Medulla oblongata (tissue), 1 donor: ENCODE results near the gene FADD.

Source experiments
- DNase-seq: peaks from one replicate; pipeline ENCODE4 v3.0.0-alpha.2; 2015; ENCODE audit errors: extremely low spot score

The FADD gene

GRCh38 chr11:70233511-70233934, 30.4 kb downstream of the FADD start:
- no peak for DNase-seq

GRCh38 chr11:70233962-70234361, 30.9 kb downstream of the FADD start:
- DNase-seq = no peak

GRCh38 chr11:70240337-70240736, 37.2 kb downstream of the FADD start:
- DNase-seq = no peak

DNA sequence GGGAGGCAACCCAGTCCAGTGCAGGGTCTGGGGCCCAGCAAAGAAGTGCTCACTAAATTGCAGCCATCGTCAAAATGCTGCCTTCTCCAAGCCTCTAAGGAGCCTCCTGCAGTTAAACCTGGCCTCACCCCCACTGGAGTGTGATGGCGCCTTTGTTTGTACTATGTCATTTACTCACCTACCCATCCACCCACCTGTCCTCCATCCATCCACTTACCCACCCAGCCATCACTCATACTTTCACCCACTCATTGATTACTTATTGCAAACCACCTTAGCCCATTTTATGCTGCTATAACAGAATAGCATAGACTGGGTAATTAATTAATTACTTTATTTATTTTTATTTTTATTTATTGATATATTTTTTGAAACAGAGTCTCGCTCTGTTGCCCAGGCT, 38.6 kb downstream of the FADD start:
- no peak for DNase-seq

DNA sequence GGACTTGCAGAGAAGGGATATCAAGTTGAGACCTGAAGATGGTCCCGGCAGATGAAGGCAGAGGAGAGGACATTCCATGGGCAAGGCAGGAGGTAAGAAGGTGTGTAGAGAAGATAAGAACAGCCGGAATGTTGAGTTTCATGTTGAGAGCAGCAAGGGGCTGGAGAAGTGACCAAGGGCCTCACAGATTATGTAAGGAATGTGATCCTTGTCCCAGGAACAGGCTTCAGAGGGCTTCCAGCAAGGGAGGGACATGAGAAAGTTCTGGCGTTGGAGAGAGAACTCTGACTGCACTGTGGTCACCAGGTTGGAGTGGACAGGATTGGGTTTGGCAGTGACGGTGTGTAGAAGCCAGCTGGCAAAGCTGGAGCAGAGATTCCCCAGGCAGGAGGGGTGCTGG, 39.8 kb downstream of the FADD start:
- DNase-seq = no peak

GRCh38 chr11:70243912-70244652, 41.0 kb downstream of the FADD start:
- DNase-seq = no peak

GRCh38 chr11:70244698-70245097, 41.6 kb downstream of the FADD start:
- no peak for DNase-seq

DNA sequence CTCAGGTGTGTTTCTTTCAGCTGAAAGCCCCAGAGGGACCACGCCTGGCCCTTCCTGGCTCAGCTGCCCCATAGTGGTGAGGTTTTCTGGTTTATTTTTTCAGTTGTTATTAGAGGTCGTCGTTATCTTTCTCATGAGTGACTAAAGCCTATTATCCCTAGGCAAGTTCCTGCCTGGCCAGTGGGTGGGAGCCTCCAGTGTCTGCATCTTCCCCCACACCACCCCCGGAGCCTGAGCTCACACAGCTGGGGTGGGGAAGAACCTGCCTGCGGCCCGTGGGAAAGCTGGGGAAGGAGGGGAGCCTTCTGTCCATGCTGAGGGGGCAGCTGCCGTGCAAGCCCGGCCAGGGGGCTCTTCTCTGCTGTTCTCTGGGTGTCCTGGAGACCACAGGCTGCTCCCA, 43.1 kb downstream of the FADD start:
- DNase-seq = no peak

DNA sequence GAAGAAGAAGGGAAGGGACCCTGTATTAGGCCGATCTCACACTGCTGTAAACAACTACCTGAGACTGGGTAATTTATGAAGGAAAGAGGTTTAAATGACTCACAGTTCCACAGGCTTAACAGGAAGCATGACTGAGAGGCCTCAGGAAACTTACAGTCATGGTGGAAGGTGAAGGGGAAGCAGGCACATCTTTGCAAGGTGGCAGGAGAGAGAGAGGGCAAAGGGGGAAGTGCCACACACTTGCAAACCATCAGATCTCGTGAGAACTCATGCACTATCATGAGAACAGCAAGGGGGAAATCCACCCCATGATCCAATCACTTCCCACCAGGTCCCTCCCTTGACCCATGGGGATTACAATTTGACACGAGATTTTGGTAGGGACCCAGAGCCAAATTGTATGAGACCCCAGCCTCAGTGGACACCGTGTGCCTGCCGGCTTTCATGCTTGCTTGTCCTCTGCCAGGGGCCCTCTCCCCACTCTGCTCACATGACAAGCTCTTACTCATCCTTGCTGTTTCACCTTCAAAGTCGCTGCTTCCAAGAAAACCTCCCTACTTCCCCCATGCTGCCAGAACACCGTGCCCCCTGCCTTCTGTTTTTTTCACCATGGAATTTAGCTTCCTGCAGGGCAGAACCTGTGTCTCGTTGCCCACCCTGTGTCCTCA, 44.1 kb downstream of the FADD start:
- no peak for DNase-seq

GRCh38 chr11:70247710-70248072, 44.6 kb downstream of the FADD start:
- peak; percentile 55 for DNase-seq

- DNase-seq = no peak
Measured at GRCh38 chr11:70250876-70251658, 48.0 kb downstream of the FADD start.

DNA sequence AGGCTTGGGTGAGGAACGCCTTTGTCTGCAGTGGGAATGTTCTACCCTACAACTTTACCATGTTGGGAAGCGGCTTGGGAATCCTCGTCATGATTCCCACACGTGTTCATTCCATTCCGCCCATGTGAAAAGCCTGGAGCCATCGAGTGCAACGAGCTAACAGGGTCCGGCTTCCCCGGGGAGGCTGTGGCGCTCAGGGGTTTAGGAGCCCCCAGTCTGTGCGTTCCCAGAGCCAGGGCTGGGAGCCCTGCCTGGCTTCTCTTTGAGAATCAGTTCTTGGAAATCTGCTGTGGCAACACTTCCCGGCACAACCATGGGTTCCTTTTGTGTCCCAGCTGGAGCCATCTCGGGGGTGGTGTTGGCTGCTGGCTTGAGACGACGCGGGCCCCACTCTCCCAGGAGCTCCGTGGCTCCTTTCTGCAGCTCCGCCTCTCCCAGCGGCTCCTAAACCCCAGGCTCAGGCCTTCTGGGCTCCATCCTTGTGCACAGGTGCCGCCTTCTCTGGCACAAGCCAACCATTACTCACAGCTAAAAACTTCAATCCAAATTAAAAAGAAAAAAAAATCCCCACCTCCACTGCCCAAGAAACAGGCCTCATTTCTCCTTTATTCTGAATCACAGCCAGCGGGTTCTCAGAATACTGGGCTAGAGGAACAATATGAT, 48.7 kb downstream of the FADD start:
- peak; percentile 43 for DNase-seq

DNA sequence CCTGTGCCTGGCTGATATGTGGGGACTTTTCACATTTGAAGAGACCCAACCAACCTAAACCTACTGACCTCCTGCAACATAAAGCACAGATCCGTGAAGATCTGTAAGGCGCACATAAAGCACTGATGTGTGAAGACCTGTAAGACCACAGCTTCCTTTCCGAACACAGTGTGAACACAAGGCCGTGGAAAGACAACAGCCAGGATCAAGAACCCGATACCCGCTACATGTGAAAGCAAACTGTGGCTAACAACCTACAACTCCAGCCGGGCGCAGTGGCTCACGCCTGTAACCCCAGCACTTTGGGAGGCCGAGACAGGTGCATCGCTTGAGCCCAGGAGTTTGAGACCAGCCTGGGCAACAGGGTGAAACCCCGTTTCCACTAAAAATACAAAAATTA, 49.7 kb downstream of the FADD start:
- DNase-seq = no peak

DNA sequence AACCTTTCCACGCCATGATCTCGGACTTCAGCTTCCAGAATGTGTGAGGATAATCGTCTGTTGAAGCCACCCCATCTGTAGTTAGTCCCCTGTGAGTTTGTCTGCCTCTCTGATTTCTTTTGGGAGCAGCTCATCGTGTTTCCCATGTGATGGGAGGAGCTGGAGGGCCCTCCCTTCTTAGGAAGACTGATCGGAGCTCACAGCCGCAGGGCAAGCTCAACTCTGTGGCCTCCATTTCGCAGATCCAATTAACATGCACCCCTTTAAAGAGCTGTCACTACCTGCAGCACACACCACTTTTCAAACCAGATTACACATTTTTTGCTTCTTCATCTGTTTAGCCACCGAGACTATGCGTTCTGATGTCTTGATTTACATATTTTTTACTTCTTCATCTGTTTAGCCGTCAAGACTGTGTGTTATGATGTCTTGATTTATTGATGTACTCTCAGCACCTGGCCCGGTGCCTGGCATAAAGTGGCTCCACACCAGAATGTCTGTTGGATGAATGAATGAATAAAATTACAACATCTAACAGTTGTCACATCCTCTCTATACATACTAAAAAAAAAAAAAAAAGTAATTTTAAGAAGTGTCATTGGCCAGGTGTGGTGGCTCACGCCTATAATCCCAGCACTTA, 52.5 kb downstream of the FADD start:
- DNase-seq = no peak
